Sigmoid colon (tissue), 7 donors: ENCODE data around the gene TNS1. TPM values are rescaled to one million over a fixed set of nuclear protein-coding genes. Genes with fewer than 3 reads are reported as not detected.
A peak's percentile ranks its signal among the peaks of the same experiment; 100 is the strongest.

ENCODE experiments used
- DNase-seq: peaks from one replicate; pipeline ENCODE4 v3.0.0-alpha.2; 2019
- H3K27ac ChIP-seq, 4 donors: fragments of 200-600 bp; sonication (generic); one replicate each; pipeline ENCODE4 v1.5.1; 2016 to 2019; ENCODE audit warnings: mild to moderate bottlenecking in 1 of 4
- H3K27me3 ChIP-seq, 3 donors: fragments of 200-600 bp; sonication (generic); one replicate each; pipeline ENCODE4 v1.5.1; 2019; ENCODE audit warnings: mild to moderate bottlenecking in 1 of 3
- H3K36me3 ChIP-seq, 4 donors: fragments of 200-600 bp; sonication (generic); one replicate each; pipeline ENCODE4 v1.5.1; 2016 to 2019
- H3K4me1 ChIP-seq, 4 donors: fragments of 200-600 bp; sonication (generic); one replicate each; pipeline ENCODE4 v1.5.1; 2017 to 2019
- H3K4me3 ChIP-seq, 4 donors: fragments of 200-600 bp; sonication (generic); one replicate each; pipeline ENCODE4 v1.5.1; 2017 to 2019; ENCODE audit warnings: mild to moderate bottlenecking in 2 of 4, moderate library complexity in 1 of 4
- H3K9me3 ChIP-seq, 4 donors: fragments of 200-600 bp in 3 of 4; sonication (generic) in 3 of 4; one replicate each; pipeline versions ENCODE4 v1.5.1 to v1.6.1; 2013 to 2019
- EP300 ChIP-seq, 4 donors: sonication (generic); formaldehyde crosslinking; IDR thresholded peaks; one replicate each; pipeline ENCODE4 v1.6.1; 2017; ENCODE audit warnings: antibody characterized with exemption in 4 of 4
- POLR2A ChIP-seq, 2 donors: fragments of 450-650 bp; IDR thresholded peaks; one replicate each; pipeline ENCODE4 v1.6.1; 2016; ENCODE audit warnings: antibody characterized with exemption in 2 of 2, mild to moderate bottlenecking in 2 of 2, moderate library complexity in 2 of 2
- POLR2AphosphoS5 ChIP-seq, 4 donors: sonication (generic); formaldehyde crosslinking; IDR thresholded peaks; one replicate each; pipeline ENCODE4 v1.6.1; 2017; ENCODE audit warnings: antibody characterized with exemption in 4 of 4
- WGBS, 2 donors: extraction: QIAGEN DNeasy Blood & Tissue Kit; methylation state at CpG; one replicate each; pipeline ENCODE4 v1.1.7; 2013; 5-methylcytosine and 5-hydroxymethylcytosine counted together
- intact Hi-C: fragments of 100-400 bp; cut with DNase I; formaldehyde crosslinking; loops from one replicate; pipeline ENCODE4 v1.15.1; 2023
- polyA plus RNA-seq, 3 donors: library from polyadenylated mRNA; stranded (reverse); fragments of 200-250 nt; gene quantifications; one replicate each; pipeline ENCODE4 v1.2.3, GENCODE V29; 2013
- total RNA-seq, 4 donors: library from RNA; depleted of rRNA; stranded (reverse); fragments of >200 nt; gene quantifications; one replicate each; pipeline ENCODE4 v1.1.0, GENCODE V29; 2016
- TF ChIP-seq, protein P1 (sequence below), 4 experiments: fragments of 450-650 bp in 3 of 4; fragments of 200-600 bp in 1 of 4; IDR thresholded peaks; one replicate each; pipeline ENCODE4 v1.5.1; 2016 to 2019; ENCODE audit warnings: antibody characterized with exemption in 4 of 4, mild to moderate bottlenecking in 3 of 4, moderate library complexity in 2 of 4
- donor health status: healthy with polysubstance abuse.
- donor health status: Bipolar disorder and iron deficiency.
- donor health status: healthy.

The TNS1 gene
- total and polyA plus RNA-seq, 7 donors = 3.7 to 1,607 (median 444) TPM

DNA sequence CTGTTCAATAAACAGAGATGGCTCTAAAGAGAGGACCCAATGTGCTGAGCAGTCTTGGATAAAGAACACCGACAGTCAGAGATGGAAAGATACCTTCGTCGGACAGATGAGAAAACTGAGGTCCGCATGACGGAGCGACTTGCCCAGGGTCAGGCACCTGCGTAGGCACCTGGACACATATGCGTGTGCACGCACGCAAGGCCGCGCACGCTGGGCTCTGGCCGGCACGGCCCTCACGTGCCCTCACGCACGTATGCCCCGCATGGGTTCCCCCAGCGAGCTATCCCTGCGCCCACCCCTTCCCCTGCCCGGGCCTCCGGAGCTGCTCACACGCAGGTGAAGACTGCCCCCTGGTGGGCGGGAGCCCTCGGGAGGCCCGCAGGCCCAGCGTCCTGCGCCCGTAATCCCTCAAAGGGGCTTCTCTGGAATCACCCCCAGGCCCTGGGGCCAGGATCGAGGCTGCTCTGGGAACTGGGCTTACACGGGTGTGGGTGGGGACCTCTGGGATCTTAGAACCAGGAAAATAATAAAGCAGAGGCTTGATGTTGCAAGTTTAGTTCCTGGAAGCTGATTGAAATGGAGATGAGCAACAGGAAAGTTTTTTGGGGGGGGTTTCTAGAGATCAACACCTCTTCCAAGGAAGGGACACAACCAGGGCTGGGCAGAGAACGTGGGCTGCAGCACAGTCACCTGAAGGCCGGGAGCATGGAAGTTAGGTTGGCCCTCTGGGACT, 246.3 kb downstream of the TNS1 start:
- DNase-seq = peak; percentile 87

DNA sequence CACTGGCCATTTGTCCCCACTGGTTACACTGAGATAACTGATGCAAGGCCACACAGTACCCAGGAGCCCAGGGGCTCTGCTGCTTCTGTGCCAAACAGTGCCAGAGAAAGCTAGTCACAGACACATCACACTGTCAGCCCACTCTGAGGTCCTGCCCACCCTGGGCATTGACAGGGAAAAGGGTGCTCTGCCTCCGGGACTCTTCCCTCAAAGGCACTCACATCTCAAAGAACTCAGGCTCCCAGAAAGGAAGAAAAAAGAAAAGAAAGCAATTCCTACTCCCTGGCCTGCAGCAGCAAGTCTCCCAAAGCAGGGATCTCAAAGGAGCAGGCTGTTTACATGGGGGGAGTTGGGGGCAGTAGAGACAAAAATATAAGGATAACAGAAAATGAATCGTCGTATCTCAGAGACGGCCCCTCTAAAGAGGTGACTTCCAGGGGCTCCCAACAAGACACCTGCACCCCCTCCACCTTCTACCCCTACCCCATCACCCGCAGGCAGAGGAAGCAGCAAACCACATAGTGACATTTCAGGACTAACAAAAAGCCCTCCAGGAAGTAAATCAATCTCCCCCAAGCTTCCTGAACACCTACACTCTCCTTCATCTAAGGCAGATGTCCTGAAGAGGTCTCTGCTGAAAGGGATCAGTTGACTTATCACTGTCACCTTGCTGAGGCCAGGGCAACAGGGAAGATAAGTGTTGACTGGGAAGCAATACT, 247.6 kb downstream of the TNS1 start:
- TF ChIP-seq, protein P1, sequence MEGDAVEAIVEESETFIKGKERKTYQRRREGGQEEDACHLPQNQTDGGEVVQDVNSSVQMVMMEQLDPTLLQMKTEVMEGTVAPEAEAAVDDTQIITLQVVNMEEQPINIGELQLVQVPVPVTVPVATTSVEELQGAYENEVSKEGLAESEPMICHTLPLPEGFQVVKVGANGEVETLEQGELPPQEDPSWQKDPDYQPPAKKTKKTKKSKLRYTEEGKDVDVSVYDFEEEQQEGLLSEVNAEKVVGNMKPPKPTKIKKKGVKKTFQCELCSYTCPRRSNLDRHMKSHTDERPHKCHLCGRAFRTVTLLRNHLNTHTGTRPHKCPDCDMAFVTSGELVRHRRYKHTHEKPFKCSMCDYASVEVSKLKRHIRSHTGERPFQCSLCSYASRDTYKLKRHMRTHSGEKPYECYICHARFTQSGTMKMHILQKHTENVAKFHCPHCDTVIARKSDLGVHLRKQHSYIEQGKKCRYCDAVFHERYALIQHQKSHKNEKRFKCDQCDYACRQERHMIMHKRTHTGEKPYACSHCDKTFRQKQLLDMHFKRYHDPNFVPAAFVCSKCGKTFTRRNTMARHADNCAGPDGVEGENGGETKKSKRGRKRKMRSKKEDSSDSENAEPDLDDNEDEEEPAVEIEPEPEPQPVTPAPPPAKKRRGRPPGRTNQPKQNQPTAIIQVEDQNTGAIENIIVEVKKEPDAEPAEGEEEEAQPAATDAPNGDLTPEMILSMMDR (IDR thresholded peaks at IDR 0.05) = no peak
- TF ChIP-seq POLR2AphosphoS5 (IDR thresholded peaks at IDR 0.05) = peak in 1 of 4 donors; percentile 3
- Histone ChIP-seq H3K36me3 (peaks cover 0 to 13% (median 0%) of the 10 kb centered on the region in 4 donors), H3K4me1 (peaks cover 0 to 63% (median 51%) of the 10 kb centered on the region in 4 donors), H3K9me3 (no peaks in the 10 kb centered on the region), H3K27me3 (no peaks in the 10 kb centered on the region), H3K27ac (peak overlapping the region in 2 of 4 donors; percentile 61 to 63), H3K4me3 (no peak overlapping the region)
- no peak for DNase-seq
- intact Hi-C loops = loop anchor here (5.0 kb wide), 2 partner anchors 1058 to 1238 kb away; partner anchors contain the start of gene IGFBP5
- WGBS, 2 donors = 42 to 67% methylated on average over 5 of the region's 5 CpGs

More for the DNA sequence above, 246.3 kb downstream of the TNS1 start:
- no peaks in the 10 kb centered on the region for H3K27me3 ChIP-seq
- no peaks in the 10 kb centered on the region for H3K9me3 ChIP-seq
- H3K36me3 ChIP-seq = peaks cover 0 to 13% (median 0%) of the 10 kb centered on the region in 4 donors
- 15 to 35% methylated on average over 34 of the region's 34 CpGs for WGBS, 2 donors
- intact Hi-C loops = loop anchor here (5.0 kb wide), 2 partner anchors 1059 to 1239 kb away; partner anchors contain the start of gene IGFBP5
- H3K4me3 ChIP-seq = peak overlapping the region in 1 of 4 donors; percentile 20
- H3K4me1 ChIP-seq = peaks cover 0 to 59% (median 48%) of the 10 kb centered on the region in 4 donors
- TF ChIP-seq POLR2A (IDR thresholded peaks at IDR 0.05) (no peak), POLR2AphosphoS5 (IDR thresholded peaks at IDR 0.05) (peak in 3 of 4 donors; percentile 9 to 47 (median 34)), EP300 (IDR thresholded peaks at IDR 0.05) (peak in 1 of 4 donors; percentile 4)
- TF ChIP-seq, protein P1 (IDR thresholded peaks at IDR 0.05) = peak; percentile 55 to 91 (median 80)
- peak overlapping the region in 3 of 4 donors; percentile 52 to 63 (median 61) for H3K27ac ChIP-seq

DNA sequence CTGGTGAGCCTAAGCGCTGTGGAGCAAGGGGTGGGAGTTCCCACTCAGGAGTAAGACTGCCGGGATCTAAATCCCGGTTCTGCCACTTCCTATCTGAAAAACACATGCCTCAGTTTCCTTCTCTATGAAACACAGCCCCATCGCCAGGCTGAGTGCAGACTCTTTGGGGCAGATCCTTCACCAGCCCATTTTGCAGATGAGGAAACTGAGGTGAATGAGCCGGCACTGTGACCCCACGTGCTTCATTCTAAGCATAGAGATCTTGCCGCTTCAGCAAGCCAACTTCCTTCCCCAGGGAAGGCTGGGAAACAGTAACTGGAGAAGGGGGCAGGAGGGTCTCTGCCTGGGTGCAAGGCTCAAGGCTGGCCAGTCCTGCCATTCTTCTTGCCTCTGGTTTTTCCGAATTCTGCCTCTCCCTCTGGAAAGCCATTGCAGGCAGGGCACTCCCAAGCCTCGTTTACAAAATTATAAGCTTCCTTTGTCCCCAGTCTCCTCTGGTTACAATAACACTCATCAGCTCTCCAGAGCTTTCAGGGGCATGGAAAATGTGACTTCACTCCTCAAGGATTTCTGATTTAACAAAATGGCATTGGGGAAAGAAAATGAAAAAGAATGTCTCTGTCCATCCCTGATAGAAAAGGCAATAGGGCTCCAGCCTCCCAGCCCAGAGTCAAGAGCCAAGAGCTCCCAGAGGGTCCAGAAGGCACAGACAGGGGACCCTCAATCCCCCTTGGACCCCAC, 249.2 kb downstream of the TNS1 start:
- H3K27ac ChIP-seq = peak overlapping the region; percentile 44 to 67 (median 62)
- no peak for TF ChIP-seq POLR2AphosphoS5 (IDR thresholded peaks at IDR 0.05)
- TF ChIP-seq EP300 (IDR thresholded peaks at IDR 0.05) = no peak
- TF ChIP-seq, protein P1 (IDR thresholded peaks at IDR 0.05) = no peak
- no peak for TF ChIP-seq POLR2A (IDR thresholded peaks at IDR 0.05)
- WGBS, 2 donors = 74 to 81% methylated on average over 9 of the region's 9 CpGs
- no peaks in the 10 kb centered on the region for H3K9me3 ChIP-seq
- H3K36me3 ChIP-seq = peaks cover 0 to 7% (median 0%) of the 10 kb centered on the region in 4 donors
- H3K27me3 ChIP-seq = no peaks in the 10 kb centered on the region
- no peak for DNase-seq
- H3K4me1 ChIP-seq = peaks cover 0 to 73% (median 61%) of the 10 kb centered on the region in 4 donors
- intact Hi-C loops = no loop called here
- H3K4me3 ChIP-seq = no peak overlapping the region

DNA sequence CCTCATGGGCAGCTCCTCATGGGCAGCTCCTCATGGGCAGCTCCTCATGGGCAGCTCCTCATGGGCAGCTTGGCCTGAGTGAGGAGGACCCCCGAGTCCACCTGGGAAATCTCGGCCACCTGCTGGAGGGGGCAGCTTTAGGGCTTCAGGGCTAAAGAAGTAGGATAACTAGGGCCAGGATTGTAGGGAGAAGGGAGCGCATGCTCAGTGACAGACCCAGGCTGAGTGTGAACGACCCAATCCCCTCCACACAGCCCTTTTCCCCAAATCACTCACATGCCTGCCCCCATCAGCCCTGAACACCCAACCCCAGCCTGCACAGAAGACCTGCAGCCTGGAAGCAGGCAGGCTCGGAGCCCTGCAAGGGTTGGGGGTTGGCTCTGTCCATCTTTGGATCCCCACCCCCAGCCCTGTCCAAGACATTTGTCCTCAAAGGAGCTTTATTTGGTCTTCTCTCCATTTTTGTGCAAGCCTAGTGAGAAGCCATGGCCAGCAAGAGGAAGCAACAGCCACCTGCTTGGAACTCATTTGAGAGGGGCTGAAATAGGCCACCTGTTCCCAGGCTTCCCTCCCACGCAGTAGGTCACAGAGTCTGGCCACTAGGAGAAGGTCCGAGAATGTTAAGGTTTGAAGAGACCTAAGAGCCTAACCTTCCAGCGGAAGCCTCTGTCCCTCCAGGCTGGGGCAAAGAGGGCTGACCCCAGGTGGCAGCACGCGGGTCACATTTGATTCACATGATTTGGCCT, 249.9 kb downstream of the TNS1 start:
- WGBS, 2 donors = 75 to 80% methylated on average over 10 of the region's 10 CpGs
- H3K4me1 ChIP-seq = peaks cover 0 to 73% (median 62%) of the 10 kb centered on the region in 4 donors
- no peak overlapping the region for H3K4me3 ChIP-seq
- TF ChIP-seq POLR2AphosphoS5 (IDR thresholded peaks at IDR 0.05) = no peak
- TF ChIP-seq, protein P1 (IDR thresholded peaks at IDR 0.05) = no peak
- H3K27me3 ChIP-seq = no peaks in the 10 kb centered on the region
- H3K36me3 ChIP-seq = peaks cover 0 to 5% (median 0%) of the 10 kb centered on the region in 4 donors
- intact Hi-C loops = no loop called here
- DNase-seq = no peak
- no peaks in the 10 kb centered on the region for H3K9me3 ChIP-seq
- H3K27ac ChIP-seq = peak overlapping the region in 3 of 4 donors; percentile 61 to 67 (median 63)
